HL-60 (cell line): ENCODE measurements around the gene TTC28.

Source experiments
- CTCF ChIP-seq: IDR thresholded peaks from one replicate; pipeline ENCODE4 v1.5.1; 2011; ENCODE audit warnings: low read length, control low read depth, inconsistent platforms; ENCODE audit not compliant: insufficient read depth
- POLR2AphosphoS5 ChIP-seq: IDR thresholded peaks from 2 replicates; pipeline ENCODE4 v1.6.1; 2012; ENCODE audit warnings: low read depth
- REST ChIP-seq: IDR thresholded peaks from 2 replicates; pipeline ENCODE4 v1.6.1; 2012; ENCODE audit warnings: low read depth; ENCODE audit not compliant: insufficient replicate concordance

GRCh38 chr22:28348613-28349609 lies 330.7 kb downstream of the TTC28 start:
- no peak for TF ChIP-seq CTCF
- TF ChIP-seq POLR2AphosphoS5, result no peak
- TF ChIP-seq REST, result no peak
